Head of caudate nucleus (tissue), 42 donors: ENCODE measurements around the gene MEGF11.

Experiments used
- DNase-seq, 42 donors: peaks; one replicate each; pipeline versions ENCODE4 v3.0.0 to v3.0.0-alpha.2; 2020 to 2021; ENCODE audit warnings: mixed read lengths in 7 of 42
- intact Hi-C: fragments of 100-400 bp; cut with DNase I; formaldehyde crosslinking; loops from one replicate; pipeline ENCODE4 v1.15.0; 2022

Gene MEGF11

GRCh38 chr15:66138096-66138783 is 115.3 kb downstream of the MEGF11 start:
- intact Hi-C loops: no loop called here
- no peak for DNase-seq

DNA sequence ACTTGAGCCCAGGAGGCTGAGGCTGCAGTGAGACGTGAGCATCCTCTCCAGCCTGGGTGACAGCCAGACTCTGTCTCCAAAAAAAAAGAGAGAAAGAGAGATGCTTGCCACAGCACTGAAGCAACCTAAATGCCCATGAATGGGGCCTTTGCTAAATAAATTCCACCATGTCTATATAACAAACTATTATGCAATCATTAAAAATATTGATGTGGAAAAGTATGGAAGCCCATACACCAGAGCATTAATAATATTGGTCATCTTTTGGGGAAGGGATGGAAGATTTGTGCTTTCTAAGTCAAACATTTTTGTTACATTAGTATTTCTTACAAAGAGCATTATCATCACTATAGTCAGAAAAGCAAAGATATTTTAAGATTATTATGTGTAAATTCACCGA is 116.6 kb downstream of the MEGF11 start:
- DNase-seq: no peak
- intact Hi-C loops: no loop called here

DNA sequence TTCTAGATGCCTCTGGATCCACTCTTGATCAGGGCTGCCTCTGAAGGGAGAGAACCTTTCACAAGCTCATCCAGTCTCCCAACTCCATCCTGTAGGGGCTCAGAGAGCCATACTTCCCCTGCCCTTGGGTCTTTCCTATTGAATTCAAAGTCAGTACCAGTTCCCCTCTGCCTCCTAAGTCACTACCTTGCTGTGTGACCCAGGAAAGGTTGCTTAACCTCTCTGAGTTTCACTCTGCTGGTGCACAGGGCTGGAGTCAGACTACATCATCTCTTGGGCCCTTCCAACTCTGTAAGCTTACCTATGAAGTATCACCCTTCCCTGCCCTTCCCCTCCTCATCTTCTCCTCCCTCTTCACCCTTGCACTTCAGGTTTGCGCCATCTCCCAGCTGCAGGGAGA is 117.9 kb downstream of the MEGF11 start:
- DNase-seq: no peak
- intact Hi-C loops: no loop called here

DNA sequence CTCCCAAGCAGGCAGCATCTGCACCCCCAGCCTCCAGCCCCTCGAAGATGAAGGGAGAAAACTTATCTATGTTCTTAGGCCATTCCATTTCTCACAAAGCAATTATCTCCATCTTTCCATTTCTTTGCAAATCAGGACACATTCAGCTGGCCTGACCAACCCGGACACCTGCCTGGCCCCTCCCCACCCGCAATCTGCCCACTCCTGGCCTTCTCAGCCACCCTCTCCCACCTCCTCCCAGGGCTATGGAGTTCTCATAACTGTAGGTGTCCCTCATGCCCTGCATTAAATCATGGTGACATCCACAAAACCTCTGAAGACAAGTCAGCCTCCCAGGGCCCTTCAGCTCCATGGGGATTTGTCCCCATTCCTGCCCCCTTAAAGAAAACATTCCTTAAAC is 119.3 kb downstream of the MEGF11 start:
- no peak for DNase-seq
- intact Hi-C loops: no loop called here

DNA sequence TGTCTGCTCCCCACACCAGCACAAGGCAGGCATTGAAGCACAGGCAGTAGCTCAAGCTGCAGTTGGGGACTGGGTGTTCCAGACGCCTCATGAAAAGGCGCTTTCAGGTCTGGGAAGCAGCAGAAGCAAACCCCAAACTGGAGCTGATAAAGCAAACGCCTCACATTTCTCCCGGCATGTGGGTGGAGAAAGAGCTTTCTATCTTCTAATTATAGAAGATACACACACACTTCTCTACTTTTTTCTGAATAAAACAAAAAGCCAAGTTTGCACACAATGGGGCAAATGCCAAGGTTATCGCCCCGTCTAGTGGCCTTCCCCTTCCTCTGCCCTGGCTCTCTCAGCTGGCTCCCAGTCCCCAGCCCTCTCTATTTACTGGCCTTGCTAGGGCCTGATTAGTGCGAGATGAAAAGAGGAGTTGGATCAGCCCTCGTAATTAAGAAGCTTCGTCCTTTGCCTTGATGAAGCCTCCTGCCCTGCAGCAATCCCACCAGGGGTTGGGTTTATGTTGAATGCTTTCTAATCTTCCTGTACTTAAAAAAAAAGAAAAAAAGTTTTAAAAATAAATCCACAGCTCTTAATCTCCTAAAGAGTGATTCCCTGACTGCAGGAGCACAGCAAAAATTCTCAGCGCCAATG is 120.2 kb downstream of the MEGF11 start:
- DNase-seq: peak; percentile 56 to 93 (median 85)

DNA sequence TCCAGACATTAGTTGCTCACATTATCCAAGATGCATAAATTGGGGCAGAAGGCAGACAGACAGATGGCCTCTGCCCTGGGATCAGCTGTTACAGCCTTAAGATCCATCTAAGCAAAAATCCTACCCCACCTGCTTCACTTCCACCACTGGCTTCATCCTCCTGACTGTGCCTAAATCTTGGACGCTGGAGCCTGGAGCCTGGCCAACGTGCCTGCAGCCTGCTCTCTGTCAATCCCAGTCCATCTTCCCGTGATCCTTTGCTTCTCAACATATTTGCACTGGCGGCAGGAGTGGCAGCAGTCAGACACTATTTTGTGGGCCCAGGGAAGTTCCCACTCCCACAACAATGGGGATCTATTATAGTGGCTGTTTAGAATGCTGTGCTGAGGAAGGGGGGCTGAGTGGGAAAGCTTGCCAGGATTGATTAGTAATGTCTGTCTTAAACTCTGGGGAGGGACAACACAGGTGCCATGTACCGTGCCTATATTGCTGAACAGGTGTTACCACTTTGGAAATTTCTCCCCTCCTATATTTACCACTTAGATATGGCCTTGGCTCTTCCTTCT is 121.2 kb downstream of the MEGF11 start:
- DNase-seq: peak in 10 of 42 donors; percentile 21 to 55 (median 34)
- intact Hi-C loops: no loop called here

More for the DNA sequence above, 120.2 kb downstream of the MEGF11 start:
- intact Hi-C loops: no loop called here

DNA sequence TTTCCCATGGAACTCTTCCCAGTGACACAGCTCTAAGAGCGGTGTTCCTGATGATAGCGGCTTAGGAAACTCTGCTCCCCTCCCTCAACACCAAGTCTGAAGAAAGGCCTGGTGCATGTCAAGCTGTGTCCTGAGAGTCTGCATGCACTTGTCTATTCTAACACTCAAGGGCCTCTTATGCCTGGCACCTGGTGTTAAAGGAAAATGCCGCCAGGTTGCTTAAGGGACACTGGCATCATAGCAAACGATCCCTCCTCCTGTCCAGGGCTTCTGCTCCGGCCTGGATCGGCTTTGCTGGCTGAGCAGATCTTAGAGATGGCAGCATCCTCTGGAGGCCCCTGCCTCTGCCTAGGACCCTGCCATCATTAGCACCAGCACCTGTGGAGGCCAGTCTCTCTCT is 121.7 kb downstream of the MEGF11 start:
- DNase-seq: no peak
- intact Hi-C loops: no loop called here

DNA sequence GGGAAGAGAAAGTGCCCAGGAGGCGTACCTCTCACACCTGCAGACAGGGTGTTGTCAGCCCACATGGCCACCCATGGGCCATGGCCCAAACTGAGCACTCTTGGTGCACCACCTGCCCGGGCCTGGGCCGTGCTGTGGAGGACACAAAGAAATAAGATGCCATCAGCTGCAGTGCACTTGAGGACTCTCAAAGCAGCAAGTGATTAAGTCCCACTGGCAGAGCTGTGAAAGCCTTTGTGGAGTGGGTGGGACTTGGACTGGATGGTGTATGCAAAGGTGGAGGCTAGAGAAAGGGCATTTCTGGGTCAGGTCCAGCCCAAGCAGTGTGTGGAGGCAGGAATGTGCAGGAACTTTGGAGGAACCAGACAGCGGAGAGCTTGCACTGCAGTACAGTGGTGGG is 122.3 kb downstream of the MEGF11 start:
- intact Hi-C loops: no loop called here
- DNase-seq: no peak

DNA sequence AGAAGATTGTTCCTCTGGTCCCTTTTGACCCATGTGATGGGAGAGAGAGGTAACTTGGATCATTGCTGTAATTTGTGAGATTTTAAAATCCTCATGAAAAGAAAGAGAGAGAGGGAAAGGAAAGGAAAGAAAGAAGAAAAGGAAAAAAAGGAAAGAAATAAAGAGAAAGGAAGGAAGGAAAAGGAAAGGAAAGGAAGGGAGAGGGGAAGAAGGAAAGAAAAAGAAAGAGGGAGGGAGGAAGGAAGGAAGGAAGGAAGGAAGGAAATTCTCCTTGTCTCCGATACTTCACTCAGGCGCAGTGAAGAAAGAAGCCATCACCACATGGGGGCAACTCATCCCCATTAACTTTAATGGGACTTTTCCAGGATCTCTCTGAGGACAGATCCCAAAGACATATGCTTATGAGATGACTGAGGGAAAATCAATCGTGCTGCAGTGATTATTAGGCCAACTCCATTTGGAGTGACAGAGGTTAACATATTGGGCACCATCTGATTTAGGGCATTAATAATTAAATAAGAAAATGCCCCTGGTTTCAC is 123.0 kb downstream of the MEGF11 start:
- intact Hi-C loops: no loop called here

DNA sequence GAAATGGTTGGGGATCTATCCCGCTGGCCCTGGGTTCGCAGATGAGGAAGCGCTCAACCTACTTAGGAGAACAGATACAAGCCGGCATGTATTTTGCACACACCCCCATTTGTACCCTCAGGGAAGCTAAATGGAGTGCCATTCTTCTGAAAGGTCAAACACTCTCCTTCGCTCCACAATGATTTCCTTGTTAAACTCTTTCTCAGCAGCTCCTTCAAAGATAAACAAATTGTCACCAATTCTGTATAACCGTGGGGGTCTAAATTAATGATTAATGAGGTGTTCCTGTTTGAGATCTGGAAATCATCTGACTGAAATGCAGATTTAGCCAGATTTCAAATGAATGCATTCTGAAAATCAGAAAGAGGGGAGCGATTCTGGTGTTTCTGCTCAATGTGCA is 124.0 kb downstream of the MEGF11 start:
- no peak for DNase-seq
- intact Hi-C loops: no loop called here

More for the DNA sequence above, 123.0 kb downstream of the MEGF11 start:
- peak in 1 of 42 donors; percentile 26 for DNase-seq

DNA sequence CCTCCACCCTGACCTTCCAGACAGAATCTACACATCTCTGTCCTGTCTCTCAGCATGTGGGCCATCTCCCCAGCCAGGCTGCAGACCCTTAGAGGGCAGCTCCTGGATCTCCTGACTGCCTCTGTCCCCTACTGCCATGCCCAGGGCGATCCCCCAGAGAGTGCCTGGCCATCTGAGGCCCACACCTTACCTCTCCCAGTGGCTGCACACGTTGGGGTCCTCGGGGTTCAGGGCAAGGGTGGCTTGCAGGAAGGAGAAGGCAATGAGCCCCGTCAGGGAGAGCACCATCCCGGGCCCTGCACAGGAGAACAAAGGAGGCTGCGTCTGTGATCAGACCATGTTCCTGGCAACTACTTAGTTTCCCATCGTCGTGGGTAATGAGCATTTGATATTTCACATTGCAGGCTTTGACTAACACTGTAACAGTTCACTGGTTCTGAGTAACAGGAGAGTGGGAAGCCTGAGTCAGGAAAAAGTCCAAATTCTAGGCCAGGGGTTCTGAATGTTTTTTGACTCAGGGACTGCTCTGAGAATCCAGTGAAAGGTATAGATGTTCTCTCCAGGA is 125.4 kb downstream of the MEGF11 start:
- no peak for DNase-seq
- intact Hi-C loops: no loop called here

DNA sequence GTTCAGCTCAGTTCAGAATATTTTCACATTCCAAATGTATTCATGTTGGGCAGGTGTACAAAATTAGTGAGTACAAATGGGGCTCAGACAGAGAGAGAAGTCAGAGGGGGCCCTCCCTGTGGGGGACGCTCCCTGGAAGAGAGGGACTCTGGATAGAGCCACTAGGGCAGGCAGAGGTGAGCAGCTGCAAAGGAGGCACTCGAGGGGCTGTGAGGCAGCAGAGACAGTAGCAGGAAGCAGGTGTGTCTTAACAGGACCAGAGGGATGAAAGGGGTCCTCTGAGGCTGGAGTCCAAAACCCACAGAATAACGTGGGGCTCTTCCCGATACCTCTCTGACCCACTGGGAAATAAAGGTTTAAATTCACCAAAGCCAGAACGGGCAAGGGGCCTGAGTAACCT is 127.1 kb downstream of the MEGF11 start:
- intact Hi-C loops: no loop called here
- no peak for DNase-seq

DNA sequence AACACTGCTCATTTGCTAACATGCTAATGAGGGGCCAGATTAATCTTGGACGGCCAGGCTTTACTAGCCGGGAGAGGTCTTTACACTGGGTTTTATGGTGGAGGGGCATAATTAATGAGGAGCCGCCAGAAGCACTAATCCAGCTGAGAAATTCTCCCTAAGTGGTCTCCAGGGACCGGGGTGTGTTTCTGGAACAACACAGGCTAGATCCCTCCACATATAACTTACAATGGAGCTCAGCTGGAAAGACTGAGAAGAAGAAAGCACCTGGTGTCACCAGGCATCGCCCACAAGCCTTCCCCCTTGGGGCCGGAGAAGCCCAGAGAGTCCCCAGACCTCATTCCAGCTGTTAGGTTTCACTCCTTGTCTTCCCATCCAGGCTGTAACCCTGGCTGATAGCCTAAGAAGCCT is 127.5 kb downstream of the MEGF11 start:
- intact Hi-C loops: no loop called here
- no peak for DNase-seq

DNA sequence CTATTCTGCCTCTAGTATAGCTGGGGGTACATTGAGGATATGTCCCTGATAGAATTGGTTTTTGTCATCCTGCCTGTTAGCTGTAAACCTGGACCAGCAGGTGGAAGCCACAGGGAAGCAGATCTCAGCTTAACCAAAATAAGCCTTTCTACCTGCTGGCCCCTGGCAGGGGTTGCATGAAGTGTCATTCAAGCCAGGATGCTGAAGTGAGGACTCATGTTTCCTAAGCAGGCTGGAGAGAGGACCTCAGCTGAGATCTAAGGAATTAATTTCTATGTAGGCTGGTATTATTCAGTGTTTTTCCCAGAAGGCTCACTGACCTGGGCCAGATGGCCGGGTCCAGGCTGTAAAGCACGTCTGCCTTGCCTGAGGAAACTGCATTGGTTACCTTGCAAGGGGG is 128.9 kb downstream of the MEGF11 start:
- DNase-seq: no peak
- intact Hi-C loops: no loop called here

DNA sequence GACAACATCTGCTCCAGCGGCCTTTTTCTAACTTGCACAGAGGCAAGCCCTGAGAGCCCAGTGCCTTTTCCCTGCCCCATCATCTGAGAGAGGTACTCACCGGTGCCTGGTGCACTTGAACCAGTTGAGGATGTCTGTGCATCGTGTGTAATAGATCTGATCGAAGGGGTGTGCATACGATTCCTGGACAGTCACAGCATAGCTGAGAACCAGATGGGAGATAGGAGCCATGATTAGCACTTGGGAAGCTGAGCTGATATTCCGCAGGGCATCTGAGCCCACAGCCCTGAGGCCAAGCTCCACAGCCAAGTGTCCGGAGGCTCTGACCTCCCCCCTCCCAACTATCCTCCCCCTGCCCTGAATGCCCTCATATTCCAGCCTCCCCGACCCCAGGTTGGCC is 129.8 kb downstream of the MEGF11 start:
- intact Hi-C loops: no loop called here
- no peak for DNase-seq

- intact Hi-C loops: no loop called here
- DNase-seq: no peak
These were observed 133.1 kb downstream of the MEGF11 start for GRCh38 chr15:66120422-66120821.

GRCh38 chr15:66117841-66118240 is 135.7 kb downstream of the MEGF11 start:
- DNase-seq: peak in 17 of 42 donors; percentile 34 to 80 (median 48)
- intact Hi-C loops: no loop called here

DNA sequence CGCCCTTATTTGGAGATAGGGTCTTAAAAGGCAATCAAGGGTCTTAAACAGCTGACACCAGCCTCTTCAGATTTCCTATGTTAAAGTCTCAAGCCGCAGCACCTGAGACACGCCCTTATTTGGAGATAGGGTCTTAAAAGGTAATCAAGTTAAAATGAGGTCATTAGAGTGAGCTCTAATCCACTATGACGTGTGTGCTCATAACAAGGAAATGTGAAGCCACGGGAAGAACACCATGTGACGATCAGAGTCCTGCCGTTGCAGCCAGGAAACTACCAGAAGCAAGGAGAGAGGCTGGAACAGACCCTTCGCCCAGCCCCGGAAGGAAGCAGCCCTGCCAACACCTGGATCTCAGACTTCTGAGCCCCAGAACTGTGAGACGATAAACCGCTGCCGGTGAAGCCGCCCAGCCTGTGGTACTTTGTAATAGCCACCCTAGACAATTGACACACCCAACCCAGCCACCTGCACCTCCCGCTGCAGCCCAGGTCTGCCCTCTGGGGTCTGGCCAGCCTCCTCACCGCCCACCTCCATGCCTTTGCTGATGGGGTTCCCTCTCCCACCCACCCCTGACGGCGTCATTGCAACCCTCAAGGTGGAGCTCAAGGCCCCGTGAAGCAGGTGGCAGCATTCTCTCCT is 137.9 kb downstream of the MEGF11 start:
- intact Hi-C loops: no loop called here
- no peak for DNase-seq

- intact Hi-C loops: no loop called here
- DNase-seq: no peak
These were observed 138.6 kb downstream of the MEGF11 start for GRCh38 chr15:66114863-66115425.
